Measurements from ENCODE around the gene AP1S1.
"Not testable (repeated sequence)": the region's sequence is repeated elsewhere in the genome, so short reads cannot be mapped to it uniquely, and the experiment has no call there.

AP1S1 gene

GRCh38 chr7:101111261-101111660, 43.0 kb upstream of the AP1S1 start:
- no peak for DNase-seq (ENCODE audit: low read depth in 2 of 2)
- TF ChIP-seq, protein P1, sequence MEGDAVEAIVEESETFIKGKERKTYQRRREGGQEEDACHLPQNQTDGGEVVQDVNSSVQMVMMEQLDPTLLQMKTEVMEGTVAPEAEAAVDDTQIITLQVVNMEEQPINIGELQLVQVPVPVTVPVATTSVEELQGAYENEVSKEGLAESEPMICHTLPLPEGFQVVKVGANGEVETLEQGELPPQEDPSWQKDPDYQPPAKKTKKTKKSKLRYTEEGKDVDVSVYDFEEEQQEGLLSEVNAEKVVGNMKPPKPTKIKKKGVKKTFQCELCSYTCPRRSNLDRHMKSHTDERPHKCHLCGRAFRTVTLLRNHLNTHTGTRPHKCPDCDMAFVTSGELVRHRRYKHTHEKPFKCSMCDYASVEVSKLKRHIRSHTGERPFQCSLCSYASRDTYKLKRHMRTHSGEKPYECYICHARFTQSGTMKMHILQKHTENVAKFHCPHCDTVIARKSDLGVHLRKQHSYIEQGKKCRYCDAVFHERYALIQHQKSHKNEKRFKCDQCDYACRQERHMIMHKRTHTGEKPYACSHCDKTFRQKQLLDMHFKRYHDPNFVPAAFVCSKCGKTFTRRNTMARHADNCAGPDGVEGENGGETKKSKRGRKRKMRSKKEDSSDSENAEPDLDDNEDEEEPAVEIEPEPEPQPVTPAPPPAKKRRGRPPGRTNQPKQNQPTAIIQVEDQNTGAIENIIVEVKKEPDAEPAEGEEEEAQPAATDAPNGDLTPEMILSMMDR (IDR thresholded peaks at IDR 0.05; ENCODE audit: low read depth, low read length), result no peak
- H3K4me3 ChIP-seq (replicated peaks in 1 of 2; ENCODE audit: low read depth in 2 of 2, low read length in 2 of 2), result no peak overlapping the region

DNA sequence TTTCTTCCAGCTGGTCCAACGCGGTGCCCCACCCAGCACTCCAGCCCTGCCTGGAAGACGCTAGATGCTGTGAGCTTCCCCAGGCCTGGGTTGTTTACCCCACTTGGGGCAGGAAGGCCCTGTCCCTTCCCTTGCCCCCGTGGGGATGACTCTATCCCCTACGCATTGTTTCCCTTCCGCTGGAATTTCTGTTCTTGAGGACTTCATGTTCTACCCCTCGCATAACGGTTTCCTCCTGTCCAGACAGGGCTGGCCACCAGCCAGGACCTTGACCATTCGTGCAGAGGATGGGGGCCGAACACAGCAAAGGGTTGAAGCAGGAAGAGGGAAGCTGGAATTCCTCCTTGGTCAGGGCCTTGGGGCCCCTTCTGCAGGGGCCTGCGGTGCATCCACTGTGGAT, 42.0 kb upstream of the AP1S1 start:
- peak; percentile 99 to 100 for DNase-seq (ENCODE audit: low read depth in 2 of 2)
- no peak overlapping the region for H3K4me3 ChIP-seq (replicated peaks in 1 of 2; ENCODE audit: low read depth in 2 of 2, low read length in 2 of 2)
- TF ChIP-seq, protein P1 (IDR thresholded peaks at IDR 0.05; ENCODE audit: low read depth, low read length), result no peak

- H3K4me3 ChIP-seq (replicated peaks in 1 of 2; ENCODE audit: low read depth in 2 of 2, low read length in 2 of 2); DNase-seq (ENCODE audit: low read depth in 2 of 2): not testable (repeated sequence)
These were observed 41.1 kb upstream of the AP1S1 start for GRCh38 chr7:101113140-101113539.

- no peak overlapping the region for H3K4me3 ChIP-seq (replicated peaks in 1 of 2; ENCODE audit: low read depth in 2 of 2, low read length in 2 of 2)
- peak in 1 of 2 donors; percentile 34 for DNase-seq (ENCODE audit: low read depth in 2 of 2)
- TF ChIP-seq, protein P1 (IDR thresholded peaks at IDR 0.05; ENCODE audit: low read depth, low read length), result no peak
These were observed 40.4 kb upstream of the AP1S1 start for GRCh38 chr7:101113836-101114235.

- DNase-seq (ENCODE audit: low read depth in 2 of 2), result peak in 1 of 2 donors; percentile 84
- TF ChIP-seq, protein P1 (IDR thresholded peaks at IDR 0.05; ENCODE audit: low read depth, low read length), result no peak
- H3K4me3 ChIP-seq (replicated peaks in 1 of 2; ENCODE audit: low read depth in 2 of 2, low read length in 2 of 2), result no peak overlapping the region
These were observed 39.8 kb upstream of the AP1S1 start for GRCh38 chr7:101114492-101114891.

DNA sequence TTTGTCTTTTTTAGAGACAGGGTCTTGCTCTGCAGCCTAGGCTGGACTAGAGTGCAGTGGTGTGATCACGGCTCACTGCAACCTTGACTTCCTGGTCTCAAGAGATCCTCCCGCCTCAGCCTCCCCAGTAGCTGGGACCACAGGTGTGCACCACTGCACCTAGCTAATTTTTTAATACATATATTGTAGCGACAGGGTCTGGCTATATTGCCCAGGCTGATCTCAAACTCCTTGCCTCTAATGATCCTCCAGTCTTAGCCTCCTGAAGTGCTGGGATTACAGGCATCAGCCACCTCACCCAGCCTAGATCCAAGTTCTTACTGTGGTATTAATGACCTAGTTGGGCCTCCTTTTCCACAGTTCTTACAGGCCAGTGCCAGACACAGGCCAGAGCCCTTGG, 39.1 kb upstream of the AP1S1 start:
- TF ChIP-seq, protein P1 (IDR thresholded peaks at IDR 0.05; ENCODE audit: low read depth, low read length), result no peak
- H3K4me3 ChIP-seq (replicated peaks in 1 of 2; ENCODE audit: low read depth in 2 of 2, low read length in 2 of 2), result no peak overlapping the region
- no peak for DNase-seq (ENCODE audit: low read depth in 2 of 2)

- TF ChIP-seq, protein P1 (IDR thresholded peaks at IDR 0.05; ENCODE audit: low read depth, low read length), result no peak
- DNase-seq (ENCODE audit: low read depth in 2 of 2), result peak; percentile 80 to 88
- H3K4me3 ChIP-seq (replicated peaks in 1 of 2; ENCODE audit: low read depth in 2 of 2, low read length in 2 of 2), result no peak overlapping the region
These were observed 37.4 kb upstream of the AP1S1 start for GRCh38 chr7:101116898-101117297.
